ENCODE results near the gene SYNJ2. TPM values are rescaled to one million over a fixed set of nuclear protein-coding genes. Genes with fewer than 3 reads are reported as not detected.
"Not testable (repeated sequence)": the region's sequence is repeated elsewhere in the genome, so short reads cannot be mapped to it uniquely, and the experiment has no call there.

SYNJ2 gene, protein sequence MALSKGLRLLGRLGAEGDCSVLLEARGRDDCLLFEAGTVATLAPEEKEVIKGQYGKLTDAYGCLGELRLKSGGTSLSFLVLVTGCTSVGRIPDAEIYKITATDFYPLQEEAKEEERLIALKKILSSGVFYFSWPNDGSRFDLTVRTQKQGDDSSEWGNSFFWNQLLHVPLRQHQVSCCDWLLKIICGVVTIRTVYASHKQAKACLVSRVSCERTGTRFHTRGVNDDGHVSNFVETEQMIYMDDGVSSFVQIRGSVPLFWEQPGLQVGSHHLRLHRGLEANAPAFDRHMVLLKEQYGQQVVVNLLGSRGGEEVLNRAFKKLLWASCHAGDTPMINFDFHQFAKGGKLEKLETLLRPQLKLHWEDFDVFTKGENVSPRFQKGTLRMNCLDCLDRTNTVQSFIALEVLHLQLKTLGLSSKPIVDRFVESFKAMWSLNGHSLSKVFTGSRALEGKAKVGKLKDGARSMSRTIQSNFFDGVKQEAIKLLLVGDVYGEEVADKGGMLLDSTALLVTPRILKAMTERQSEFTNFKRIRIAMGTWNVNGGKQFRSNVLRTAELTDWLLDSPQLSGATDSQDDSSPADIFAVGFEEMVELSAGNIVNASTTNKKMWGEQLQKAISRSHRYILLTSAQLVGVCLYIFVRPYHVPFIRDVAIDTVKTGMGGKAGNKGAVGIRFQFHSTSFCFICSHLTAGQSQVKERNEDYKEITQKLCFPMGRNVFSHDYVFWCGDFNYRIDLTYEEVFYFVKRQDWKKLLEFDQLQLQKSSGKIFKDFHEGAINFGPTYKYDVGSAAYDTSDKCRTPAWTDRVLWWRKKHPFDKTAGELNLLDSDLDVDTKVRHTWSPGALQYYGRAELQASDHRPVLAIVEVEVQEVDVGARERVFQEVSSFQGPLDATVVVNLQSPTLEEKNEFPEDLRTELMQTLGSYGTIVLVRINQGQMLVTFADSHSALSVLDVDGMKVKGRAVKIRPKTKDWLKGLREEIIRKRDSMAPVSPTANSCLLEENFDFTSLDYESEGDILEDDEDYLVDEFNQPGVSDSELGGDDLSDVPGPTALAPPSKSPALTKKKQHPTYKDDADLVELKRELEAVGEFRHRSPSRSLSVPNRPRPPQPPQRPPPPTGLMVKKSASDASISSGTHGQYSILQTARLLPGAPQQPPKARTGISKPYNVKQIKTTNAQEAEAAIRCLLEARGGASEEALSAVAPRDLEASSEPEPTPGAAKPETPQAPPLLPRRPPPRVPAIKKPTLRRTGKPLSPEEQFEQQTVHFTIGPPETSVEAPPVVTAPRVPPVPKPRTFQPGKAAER (N-terminal part only)
- 22.5 TPM for total RNA-seq

DNA sequence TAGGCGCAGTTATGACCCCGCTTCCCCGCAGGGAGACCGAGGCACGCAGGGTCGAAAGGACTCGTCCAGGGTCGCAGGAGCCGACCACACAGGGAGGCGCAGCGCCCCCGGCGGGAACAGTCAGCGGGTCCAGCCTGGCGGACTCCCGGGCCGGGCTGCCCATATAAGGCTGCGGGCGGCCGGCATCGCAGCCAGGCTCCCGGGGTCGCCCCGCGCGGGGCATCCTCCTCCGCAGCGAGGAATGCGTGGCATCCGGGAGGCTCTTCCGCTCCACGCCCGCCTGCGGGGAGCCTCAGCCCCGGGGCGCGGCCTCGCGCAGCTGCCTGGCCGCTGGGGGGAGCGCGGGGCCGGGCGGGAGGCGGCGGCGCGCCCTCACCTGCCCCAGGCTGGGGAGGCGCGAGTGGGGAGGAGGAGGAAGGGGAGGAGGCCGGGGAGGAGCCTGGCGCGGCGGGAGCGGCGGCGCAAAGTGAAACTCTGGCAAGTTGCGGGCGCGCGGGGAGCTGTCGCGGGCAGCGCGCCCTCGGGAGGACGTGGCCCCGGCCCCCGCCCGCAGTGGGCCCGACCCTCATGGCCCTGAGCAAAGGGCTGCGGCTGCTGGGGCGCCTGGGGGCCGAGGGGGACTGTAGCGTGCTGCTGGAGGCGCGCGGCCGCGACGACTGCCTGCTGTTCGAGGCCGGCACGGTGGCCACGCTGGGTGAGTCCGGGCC, at the start of gene SYNJ2:
Gene SYNJ2 (plus strand): TSS at position 469 of the 707 bp plus-strand sequence. CDS start 99 bp downstream, at position 568.
- DNase-seq (ENCODE audit: low spot score) (peak; percentile 85), ATAC-seq (peak; percentile 81)
- intact Hi-C loops (cut with DNase I), result no loop called here

DNA sequence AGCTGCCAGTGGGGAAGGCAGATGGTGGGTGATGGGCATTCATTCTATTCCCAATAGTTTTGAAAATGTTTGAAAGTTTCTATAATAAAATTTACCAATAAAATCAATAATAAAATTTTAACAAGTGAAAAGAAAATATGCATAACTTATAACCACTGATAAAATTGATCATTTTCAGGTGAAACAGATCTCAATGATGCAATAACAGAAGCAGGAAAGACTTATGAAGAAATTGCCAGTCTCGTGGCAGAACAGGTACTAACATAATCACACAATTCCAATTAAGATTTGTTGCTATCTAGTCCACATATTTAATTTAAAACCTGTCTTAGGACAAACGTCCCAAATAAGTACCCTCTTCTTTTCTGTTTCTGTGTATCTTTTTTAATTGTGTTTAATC, 45.9 kb upstream of the SYNJ2 start:
- intact Hi-C loops (cut with DNase I), result no loop called here
- ATAC-seq (no peak), DNase-seq (ENCODE audit: low spot score) (no peak)

DNA sequence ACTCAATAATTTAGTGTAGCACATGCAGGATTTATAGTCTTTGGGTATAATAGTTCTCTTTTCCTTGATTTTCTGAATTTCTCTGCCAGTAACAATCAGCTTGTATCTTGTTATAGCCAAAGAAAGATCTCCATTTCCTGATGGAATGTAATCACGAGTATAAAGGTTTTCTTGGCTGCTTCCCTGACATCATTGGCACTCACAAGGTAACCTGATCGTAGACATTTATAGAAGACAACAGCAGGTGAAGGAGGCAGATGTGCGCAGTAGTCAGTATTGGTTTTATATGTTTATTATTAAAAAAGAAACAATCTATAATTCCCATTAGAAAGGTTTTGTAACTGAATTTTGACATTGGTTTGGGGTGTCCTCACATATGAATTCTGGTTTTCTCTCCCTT, 44.3 kb upstream of the SYNJ2 start:
- ATAC-seq (no peak), DNase-seq (ENCODE audit: low spot score) (no peak)
- intact Hi-C loops (cut with DNase I), result no loop called here

DNA sequence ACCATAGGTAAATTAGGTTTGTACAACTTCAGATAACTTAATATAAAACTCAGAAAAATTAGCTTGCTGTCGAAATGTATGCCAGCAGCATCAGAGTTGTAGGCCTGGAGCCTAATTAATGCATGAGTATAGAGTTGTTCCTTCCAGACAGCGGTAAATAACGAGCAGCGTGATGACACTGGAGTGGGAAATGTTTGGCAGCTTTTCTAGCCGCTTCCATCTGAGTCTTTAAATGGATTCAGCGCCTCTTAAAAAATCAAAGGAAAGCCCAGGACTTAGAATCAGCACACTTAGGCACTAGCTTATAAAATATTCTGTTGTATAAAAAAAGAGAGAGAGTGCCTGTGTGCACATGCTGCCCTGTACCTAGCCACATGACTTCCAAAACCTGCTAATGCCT, 43.7 kb upstream of the SYNJ2 start:
- intact Hi-C loops (cut with DNase I), result no loop called here
- DNase-seq (ENCODE audit: low spot score) (no peak), ATAC-seq (no peak)

DNA sequence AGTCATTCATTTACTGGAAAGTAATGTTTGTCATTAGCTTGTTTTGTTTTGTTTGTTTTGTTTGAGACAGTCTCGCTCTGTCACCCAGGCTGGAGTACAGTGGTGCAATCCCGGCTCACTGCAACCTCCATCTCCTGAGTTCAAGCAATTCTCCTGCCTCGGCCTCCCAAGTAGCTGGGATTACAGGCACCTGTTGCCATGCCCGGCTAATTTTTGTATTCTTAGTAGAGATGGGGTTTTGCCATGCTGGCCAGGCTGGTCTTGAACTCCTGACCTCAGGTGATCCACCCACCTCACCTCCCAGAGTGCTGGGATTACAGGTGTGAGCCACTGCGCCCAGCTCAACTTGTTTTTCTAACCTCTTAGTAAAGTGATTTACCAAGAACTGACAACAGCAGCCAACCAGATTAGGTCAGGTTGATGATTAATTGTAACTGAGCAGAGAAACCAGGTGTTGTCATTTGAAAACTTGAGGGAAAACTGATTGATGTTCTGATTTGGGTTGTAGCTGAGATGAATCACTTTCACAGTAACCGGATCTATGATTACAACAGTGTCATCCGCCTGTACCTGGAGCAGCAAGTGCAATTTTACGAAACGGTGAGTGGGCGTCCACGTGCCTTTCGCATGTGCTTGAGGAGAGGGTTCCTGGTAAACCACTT, 41.2 kb upstream of the SYNJ2 start:
- ATAC-seq; DNase-seq (ENCODE audit: low spot score): not testable (repeated sequence)
- intact Hi-C loops (cut with DNase I), result loop anchor here (5.0 kb wide), 1 partner anchor 618 kb away; the partner anchor contains the start of gene TMEM242

DNA sequence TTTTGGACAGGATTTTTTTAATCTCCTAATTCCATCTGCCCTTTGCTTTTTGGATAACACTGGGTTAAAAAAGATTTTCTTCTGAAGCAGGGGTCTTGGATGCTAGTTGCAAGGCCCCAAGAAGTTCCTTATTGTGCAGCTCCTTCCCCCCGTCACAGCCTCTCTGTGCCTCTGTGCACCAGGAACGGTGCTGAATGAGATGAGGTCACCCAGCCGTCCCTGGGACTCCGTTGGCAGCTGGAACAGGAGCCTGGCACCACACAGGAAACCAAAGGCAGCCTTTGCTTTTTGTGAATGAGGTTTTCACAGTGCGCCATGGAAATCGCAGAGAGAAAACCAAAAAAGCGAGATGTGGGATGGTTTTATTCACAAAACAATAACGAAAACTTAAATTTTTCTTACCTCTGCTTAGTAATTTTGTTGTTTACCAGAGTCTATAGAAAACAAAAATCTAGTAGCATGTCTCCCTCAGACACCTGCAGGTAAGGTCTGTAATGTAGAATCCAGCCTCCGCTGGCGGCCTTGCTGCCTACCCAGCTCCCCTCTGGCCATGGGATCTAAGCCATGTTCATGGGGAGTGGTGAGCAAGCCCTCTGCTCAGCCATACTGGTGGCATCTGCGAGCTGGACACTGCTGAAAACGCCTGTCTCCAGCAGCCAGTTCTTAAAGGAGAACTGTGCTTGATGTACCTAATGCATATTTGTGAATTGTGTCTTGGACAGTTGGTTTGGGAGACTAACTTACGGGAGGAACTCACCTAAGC, 40.4 kb upstream of the SYNJ2 start:
- intact Hi-C loops (cut with DNase I), result loop anchor here (5.0 kb wide), 1 partner anchor 619 kb away; the partner anchor contains the start of gene TMEM242
- ATAC-seq, result no peak
- no peak for DNase-seq (ENCODE audit: low spot score)

DNA sequence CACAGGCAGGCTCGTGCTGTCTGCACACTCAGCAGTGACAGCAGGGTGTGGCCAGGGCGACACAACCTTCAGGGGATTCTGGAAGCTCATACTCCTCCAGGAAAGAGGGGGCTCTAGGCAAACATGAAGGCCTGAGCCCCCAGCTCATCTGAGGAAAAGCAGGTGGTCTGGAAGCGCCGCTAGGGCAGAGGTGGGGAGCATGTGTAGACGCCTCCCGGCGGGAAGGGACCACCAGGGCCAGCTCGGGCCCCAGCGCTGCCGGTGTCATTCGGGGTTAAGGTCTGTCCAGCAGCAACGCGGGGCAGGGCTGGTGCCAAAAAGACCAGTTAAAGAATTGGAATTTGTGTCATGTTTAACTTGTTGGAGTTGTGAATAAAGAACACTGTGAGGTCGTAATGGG, 39.3 kb upstream of the SYNJ2 start:
- intact Hi-C loops (cut with DNase I), result loop anchor here (5.0 kb wide), 1 partner anchor 620 kb away; the partner anchor contains the start of gene TMEM242
- ATAC-seq (no peak), DNase-seq (ENCODE audit: low spot score) (no peak)

DNA sequence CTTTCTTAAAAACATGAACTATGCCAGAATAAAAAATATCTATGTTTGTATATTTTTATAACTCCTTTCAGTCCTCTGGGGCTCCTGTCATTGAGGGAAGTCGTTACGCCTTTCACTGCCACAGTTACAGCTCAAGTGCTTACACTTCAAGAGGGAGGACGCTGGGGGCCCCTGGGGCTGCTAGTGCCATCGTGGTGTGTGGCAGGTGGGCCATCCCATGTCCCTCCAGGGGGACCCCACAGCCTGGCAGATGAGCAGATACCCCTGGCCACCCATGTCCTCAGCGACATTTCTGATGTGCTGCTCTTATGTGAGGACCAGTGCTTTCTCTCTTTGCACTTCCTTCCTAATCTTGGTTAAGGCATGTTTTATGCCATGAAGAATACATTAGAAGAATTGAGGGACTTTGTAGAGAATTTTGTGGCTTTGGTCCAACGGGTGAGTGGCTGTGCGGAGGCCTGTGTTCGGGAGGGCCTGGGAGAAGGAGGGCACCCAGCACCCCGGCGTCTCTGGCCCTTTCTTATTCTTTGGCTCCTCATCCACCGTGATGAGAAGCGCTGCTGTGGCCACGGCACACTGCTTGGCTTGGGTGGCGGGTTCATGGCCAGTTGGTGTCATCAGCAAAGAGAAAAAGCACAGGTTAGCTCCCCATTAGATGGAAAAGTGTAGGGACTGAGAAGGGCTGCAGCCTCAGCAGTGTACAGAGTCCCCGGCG, 38.3 kb upstream of the SYNJ2 start:
- peak; percentile 3 for ATAC-seq
- no peak for DNase-seq (ENCODE audit: low spot score)
- intact Hi-C loops (cut with DNase I), result loop anchor here (5.0 kb wide), 1 partner anchor 621 kb away; the partner anchor contains the start of gene TMEM242

DNA sequence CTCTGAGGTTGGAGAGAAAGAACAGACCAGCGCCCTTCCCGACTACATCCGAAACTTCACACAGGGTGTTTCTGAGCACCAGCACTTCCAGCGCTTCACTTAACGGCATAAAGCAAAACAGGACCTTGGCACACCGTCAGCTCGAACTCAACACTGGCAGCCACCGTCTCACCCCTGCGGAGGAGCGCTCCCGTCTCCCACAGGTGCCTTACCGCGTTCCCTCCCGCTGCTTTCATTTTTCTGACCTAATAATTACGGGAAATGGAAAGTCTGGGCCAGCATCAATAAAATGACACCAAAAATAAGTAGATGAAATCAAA, 37.7 kb upstream of the SYNJ2 start:
- intact Hi-C loops (cut with DNase I), result loop anchor here (5.0 kb wide), 1 partner anchor 622 kb away; the partner anchor contains the start of gene TMEM242
- no peak for DNase-seq (ENCODE audit: low spot score)
- no peak for ATAC-seq

DNA sequence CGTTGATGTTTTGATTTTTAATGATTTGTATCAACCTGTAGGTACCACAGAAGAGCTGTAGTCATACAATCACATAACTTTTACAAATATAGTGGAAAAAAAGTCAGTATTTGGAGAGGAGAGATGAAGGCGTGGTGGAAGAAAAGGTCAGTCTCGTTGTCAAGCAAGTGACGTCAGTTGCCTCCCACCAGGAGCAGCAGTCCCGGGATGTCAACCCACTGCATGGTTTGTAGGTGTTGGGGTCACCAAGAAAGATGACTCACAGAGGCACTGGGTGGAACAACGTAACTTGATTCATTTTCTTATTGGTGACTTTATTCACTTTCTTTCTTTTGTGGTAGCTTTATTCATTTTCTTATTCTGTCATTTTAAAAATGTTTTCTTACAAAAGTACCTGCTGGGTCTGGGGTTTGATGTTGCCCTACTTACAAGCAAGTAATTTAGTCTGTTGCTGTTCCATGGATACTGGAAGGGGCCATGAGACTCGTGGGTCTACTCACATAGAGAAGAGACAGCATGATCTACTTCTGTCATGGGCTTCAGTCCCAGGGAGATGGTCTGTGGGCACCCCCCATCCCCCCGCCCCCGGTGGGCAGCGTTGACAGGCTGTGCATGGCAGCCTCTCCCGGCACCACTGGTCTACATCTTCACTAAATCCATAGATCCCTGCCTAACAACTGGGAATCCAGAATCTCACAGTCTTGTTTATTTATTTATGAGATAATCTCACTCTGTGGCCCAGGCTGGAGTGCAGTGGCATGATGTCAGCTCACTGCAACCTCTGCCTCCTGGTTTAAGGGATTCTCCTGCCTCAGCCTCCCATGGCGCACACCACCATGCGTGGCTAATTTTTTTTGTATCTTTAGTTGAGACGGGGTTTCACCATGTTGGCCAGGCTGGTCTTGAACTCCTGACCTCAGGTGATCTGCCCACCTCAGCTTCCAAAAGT, 36.4 kb upstream of the SYNJ2 start:
- ATAC-seq, result peak; percentile 56
- no peak for DNase-seq (ENCODE audit: low spot score)
- intact Hi-C loops (cut with DNase I), result loop anchor here (5.0 kb wide), 1 partner anchor 623 kb away; the partner anchor contains the start of gene TMEM242

DNA sequence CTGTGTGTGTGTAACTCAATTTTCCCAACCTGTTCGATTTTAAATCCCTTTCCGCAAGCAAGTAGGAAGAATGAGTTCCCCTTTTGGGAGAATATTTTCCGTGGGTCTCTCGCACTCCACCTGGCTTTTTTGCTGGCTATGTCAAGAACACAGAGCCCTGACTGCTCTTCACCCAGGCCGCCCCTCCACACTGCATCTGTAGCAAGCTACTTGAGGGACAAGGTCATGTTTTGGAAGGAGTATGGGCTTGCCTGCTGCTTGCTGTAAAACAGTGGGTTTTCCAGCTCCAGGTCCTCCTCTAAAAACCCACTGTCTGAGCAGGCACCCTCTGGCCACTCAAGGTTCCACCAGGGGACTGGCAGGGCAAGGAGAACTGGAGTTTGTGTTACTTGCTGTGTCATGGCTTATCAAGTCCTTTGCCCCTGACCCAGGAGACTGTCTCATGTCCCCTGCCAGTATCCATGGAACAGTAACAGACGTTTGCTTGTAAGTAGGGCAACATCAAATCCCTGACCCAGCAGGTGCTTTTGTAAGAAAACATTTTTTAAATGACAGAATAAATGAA, 35.5 kb upstream of the SYNJ2 start:
- peak; percentile 6 for ATAC-seq
- no peak for DNase-seq (ENCODE audit: low spot score)
- intact Hi-C loops (cut with DNase I), result no loop called here

DNA sequence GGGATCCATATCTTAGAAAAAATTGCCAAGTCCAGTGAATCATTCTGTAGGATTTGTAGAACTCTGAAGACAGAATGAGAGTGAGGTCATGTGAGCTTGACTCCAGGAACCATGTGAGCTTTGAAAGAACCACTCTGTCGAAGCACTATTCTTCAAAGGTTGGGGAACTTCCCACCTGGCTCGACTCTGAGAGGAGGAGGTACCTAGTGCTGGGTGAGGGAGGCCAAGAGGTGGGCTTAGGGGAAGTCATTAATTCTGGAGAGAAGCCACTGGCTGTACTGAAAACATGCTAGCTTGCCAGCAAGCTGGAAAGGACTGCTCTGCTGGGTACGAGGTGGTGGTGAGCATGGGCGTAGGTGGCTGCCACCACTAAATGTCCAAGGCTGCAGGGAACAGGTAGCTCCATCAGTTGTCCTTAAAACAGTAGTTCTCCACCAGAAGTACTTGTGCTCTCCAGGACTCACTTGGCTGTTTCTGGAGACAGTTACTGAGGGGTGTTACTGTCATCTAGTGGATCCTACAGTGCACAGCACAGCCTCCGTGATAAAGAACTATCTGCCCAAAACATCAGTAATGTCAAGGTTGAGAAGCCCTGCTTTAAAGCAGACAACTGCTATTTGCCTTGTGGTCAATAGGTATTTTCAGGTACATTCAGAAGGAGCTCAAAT, 34.7 kb upstream of the SYNJ2 start:
- intact Hi-C loops (cut with DNase I), result no loop called here
- peak; percentile 87 for ATAC-seq

DNA sequence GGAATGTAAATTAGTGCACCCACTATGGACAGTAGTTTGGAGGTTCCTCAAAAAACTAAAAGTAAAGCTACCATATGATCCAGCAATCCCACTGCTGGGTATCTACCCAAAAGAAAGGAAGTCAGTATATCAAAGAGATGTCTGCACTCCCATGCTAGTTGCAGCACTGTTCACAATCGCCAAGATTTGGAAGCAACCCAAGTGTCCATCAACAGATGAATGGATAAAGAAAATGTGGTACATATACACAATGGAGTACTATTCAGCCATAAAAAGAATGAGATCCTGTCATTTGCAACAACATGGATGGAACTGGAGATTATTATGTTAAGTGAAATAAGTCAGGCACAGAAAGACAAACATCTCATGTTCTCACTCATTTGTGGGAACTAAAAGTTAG, 30.8 kb upstream of the SYNJ2 start:
- DNase-seq (ENCODE audit: low spot score); intact Hi-C loops (cut with DNase I): not testable (repeated sequence)

More for the DNA sequence above, 34.7 kb upstream of the SYNJ2 start:
- no peak for DNase-seq (ENCODE audit: low spot score)

DNA sequence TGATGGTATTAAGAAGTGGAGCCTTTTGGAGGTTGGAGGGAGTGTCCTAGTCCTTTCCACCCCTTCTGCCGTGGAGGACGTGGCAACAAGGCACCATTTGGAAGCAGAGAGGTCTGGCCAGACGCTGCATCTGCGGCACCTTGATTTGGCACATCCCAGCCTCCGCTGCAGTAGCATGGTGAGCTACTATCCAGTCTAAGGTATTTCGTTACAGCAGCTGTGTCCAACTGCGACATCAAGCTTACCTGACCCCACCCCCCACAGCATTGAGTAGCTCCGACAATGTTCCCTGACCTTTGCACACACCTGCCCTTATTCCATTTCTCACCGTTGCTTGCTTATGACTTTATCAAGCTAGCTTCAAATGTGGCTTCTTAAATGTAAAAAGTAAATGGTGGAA, 29.8 kb upstream of the SYNJ2 start:
- intact Hi-C loops (cut with DNase I), result no loop called here
- DNase-seq (ENCODE audit: low spot score) (no peak), ATAC-seq (no peak)

More for the DNA sequence above, 30.8 kb upstream of the SYNJ2 start:
- not testable (repeated sequence) for ATAC-seq

Data from sciatic nerve (tissue), 2 donors.